Skin of body (tissue), 2 donors: ENCODE measurements around the gene MSRB1. TPM values are rescaled to one million over a fixed set of nuclear protein-coding genes. Genes with fewer than 3 reads are reported as not detected.
A peak's percentile ranks its signal among the peaks of the same experiment; 100 is the strongest.
"Not testable (repeated sequence)": the region's sequence is repeated elsewhere in the genome, so short reads cannot be mapped to it uniquely, and the experiment has no call there.

ENCODE experiments used
- DNase-seq: peaks from one replicate; lab custom pipeline; 2025; lab: John Stamatoyannopoulos, UW
- total RNA-seq: library from RNA; depleted of rRNA; stranded (reverse); fragments of >200 nt; gene quantifications from one replicate; pipeline ENCODE4 v1.2.3, GENCODE V29; 2014

Gene MSRB1
- total RNA-seq, 1 donor from 2014 or later, result 9.2 TPM

DNA sequence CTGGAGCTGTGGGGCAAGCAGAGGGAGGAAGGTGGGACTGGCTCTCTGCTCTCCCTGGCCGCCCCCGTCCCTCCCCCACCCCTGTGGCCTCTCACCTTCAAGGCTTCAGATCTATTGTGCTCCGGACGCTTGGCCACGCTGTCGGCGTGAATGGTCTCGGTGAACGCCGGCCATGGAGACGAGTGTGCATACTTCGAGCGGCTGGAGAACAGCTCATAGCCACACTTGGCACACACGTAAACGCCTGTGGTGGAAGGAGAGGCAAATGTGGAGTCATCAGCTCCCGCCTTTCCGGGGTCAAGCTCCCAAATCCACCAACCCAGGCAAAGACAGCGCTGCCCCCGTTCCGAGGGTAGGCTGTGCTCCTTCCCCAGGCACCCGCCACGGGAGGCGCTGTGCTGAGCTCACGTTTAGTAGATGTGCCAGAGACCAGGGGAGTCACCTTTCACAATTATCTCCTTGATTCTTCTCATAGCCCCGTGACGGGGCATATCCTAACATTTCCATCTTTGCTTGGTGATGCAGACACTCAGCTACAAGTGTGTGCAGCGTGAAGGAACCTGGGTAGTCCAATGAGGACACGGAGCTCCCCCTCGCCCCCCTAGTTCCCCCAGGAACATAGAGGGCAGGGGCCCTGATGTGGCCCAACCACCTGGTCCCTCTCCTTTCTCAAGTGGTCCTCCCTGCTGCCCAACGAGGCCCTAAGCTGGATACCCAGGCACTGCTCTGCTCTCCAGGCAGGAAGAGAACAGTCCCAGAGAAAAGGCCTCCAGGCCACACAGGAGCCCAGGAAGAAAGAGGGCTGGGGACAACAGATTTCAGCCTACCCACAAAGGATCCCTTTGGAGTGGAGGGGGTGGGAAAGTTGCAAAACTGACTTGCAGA is 1.6 kb downstream of the MSRB1 start:
- DNase-seq, result no peak

DNA sequence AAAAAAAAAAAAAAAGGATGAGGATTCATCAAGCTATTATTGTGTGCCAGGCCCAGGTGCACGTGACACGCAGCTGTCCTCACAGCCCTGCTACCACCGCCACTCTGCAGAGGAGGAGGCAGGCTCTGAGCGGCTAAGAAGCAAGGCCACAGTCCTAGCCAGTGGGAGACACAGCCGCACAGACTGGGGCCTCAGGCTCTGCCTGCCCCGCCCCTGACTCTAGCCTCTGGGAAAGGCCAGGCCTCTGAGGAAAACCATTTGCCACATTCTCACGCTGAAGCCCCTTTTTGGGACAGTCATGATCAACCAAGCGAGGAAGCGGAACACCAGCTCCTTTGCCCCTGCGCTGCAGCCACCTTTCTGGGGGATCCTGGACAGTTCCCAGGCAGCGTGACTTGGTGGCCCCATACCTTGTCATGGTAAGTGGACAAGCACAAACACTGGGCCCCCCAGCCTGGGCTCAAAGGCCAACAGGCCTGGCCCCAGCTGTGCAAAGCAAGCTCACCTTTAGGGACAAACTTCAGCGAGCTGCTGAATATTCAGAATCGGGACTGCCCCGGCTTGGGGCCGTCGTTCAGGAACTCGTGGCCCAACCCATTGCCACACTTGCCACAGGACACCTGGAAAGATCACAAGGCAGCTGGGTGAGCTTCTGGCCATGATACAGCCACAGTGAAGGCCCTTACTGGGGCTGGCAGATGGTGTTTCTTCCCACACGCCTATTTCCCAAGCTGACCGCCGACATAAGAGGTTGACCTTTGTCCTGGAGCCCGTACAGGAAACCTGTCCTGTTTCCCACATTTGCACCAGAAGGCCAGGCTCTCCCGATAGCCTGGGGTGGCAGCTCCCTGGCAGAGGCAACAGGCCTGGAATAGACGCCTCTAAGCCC is 2.5 kb downstream of the MSRB1 start:
- no peak for DNase-seq

- not testable (repeated sequence) for DNase-seq
Measured at GRCh38 chr16:1939833-1940232, 3.2 kb downstream of the MSRB1 start.

DNA sequence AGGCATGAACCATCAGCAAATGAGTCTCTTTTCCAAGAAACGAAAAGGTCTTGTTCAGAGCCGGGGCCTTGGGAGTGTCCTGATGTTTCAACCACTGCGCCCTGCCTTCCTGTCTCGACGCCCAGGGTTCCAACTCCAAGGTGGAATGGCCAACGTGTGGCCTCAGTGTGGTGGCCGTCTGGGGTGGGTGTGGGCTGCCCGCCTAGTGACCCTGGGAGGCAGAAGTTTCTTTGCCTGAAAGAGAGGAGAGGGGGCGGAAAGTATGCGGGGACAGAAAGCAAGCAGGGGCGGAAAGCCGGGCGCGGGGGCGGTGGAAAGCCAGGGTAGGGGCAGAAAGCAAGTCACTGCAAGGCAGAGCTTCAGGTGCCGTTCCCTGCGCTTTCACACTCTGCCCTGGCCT is 4.1 kb downstream of the MSRB1 start:
- no peak for DNase-seq

GRCh38 chr16:1938316-1938715 is 4.7 kb downstream of the MSRB1 start:
- no peak for DNase-seq

GRCh38 chr16:1936945-1937479 is 6.0 kb downstream of the MSRB1 start:
- no peak for DNase-seq

- DNase-seq, result no peak
Measured at GRCh38 chr16:1933097-1933661, 9.8 kb downstream of the MSRB1 start.

DNA sequence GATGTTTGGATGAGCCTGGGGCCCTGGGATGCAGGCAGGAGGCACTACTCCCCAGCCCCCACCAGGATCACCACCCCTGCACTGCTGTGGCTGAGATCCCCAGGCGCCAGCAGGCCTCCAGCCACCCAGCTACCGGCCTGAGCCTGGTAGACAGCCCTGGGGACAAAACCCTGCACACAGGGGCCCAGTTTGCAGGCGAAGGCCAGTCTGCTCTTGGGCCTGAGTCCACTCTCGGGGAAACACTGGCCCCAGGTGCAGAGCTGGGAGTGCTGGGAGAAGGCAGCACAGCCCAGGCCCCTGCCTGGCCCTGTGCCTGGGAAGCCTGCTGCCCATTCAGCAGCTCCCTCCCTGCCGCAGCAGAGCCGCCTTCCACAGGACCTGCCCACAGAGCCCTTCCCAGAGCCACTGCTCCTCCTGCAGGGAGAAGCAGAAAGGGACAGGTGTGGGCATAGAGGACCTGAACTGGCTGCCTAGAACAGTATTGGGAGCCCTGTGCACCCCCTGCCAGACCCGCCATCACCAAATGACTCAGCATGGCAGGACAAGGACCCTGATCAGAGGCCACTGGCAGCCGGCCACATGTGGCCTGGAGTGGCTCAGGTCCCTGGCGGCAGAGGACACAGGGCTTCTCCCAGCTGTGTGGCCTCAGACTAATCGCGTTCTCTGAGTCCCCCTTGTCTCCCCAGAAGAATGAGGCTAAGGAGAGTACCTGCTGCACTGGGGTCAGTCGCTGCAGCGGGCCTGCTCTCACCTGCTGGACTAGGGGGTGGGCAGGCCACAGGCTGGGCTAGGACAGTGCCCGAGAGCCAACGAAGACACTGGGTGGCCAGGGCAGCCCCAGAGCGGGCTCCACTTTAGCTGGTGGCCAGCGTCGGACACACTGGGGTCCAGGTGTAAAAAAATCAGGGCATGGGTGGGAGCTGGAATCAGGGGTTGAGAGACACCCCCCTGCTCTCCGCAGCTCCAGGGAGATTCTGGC is 10.7 kb downstream of the MSRB1 start:
- no peak for DNase-seq

- DNase-seq, result no peak
Measured at GRCh38 chr16:1930338-1930720, 12.7 kb downstream of the MSRB1 start.

DNA sequence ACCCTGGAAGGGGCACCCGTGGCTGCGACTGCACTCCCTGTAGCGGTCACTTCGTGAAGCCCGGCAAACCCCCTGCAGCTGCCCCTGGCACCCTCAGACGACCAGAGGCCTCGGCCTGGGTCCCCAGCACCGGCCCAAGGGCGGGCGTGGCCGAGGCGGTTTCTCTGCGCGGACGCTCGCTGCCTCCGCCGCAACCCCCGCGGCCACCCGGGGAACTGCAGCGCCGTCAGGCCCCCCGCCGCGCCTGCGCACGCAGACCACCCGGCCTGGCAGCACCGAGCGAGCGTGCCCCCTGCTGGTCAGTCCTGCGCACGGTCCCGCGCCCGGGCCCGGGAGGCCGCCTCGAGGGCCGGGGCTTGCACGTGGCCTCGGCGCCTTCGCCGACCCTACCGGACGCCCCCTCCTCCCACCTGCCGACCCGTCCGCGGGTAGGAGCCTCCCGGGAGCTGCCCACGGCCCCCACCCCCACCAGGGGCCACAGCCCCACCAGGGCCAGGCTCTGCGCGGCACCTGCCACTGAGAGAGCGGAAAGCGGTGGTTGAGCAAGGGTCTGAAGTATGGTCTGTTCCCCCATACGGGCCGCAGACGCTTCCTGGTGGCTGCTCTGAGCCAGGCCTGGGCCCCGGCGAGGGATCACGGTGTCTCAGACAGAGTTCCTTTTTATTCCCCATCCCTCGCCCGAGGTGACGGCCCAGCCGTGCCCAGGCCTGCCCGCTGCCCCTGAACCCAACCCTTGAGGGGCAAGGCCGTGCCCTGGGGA is 13.2 kb downstream of the MSRB1 start:
- DNase-seq, result peak; percentile 88

DNA sequence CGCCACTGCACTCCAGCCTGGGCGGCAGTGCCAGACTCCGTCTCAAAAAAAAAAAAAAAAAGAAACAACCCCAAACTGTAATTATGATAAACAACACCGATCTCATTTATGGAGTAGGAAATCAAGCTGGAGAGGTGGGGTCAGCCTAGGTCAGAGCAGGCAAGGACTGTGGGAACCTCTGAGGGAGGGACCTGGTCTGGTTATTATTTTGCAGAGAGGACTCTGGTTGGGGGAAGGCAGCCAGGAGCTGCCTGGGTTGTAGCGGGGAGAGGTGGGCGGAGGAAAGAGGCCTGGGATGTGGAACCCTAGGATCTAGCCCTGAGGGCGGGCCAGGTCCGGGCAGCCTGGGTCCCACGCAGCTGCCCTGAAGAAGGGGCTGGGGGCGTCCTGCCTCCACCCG is 13.9 kb downstream of the MSRB1 start:
- DNase-seq, result no peak

GRCh38 chr16:1926271-1926670 is 16.7 kb downstream of the MSRB1 start:
- DNase-seq, result no peak

DNA sequence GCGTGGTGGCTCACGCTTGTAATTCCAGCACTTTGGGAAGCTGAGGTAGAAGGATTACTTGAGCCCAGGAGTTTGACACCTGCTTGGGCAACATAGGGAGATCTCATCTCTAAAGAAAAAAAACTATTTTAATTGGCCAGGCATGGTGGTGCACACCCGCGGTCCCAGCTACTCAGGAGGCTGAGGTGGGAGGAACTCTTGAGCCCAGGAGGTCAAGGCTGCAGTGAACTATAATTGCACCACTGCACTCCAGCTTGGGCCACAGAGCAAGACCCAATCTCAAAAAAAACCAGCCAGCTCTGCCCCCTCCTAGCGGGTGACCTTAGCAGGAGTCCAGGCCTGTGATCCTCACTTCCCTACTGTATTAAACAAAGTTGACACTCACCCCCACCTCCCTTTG is 18.9 kb downstream of the MSRB1 start:
- no peak for DNase-seq

GRCh38 chr16:1923299-1924034 is 19.5 kb downstream of the MSRB1 start:
- DNase-seq, result peak; percentile 74

DNA sequence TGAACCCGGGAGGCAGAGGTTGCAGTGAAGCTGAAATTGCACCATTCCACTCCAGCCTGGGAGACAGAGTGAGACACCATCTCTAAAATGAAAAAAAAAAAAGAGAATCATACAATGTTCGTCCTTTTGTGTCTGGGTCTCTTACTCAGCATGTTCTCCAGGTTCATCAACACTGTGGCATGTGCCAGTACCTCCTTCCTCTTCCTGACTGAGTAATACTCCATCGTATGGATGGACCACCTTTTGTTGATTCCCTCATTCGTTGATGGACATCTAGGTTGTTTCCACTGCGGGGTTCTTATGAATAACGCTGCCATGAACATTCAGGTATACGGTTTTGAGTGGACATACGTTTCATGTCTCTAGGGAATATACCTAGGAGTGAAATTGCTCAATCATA is 20.6 kb downstream of the MSRB1 start:
- no peak for DNase-seq

DNA sequence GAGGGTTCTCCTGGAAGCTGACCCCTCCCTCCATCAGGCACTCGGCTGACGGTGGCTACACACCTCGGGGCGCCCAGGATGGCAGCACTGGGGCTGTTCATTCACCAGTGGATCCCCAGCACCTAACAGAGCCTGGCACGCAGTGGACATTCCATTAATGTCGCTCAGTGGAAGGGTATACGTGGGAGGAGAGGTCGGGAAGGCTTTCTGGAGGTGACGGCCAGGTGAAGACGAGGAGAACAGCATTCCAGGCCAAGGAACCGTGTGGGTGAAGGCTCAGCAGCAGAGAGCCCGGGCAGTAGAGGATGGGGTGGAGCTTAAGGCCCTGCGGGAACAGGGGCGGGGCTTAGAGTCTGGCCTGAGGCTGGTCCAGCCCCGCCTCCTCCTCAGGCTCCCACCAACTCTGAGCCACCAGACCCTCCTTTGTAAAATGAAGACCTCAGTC is 22.2 kb downstream of the MSRB1 start:
- no peak for DNase-seq

DNA sequence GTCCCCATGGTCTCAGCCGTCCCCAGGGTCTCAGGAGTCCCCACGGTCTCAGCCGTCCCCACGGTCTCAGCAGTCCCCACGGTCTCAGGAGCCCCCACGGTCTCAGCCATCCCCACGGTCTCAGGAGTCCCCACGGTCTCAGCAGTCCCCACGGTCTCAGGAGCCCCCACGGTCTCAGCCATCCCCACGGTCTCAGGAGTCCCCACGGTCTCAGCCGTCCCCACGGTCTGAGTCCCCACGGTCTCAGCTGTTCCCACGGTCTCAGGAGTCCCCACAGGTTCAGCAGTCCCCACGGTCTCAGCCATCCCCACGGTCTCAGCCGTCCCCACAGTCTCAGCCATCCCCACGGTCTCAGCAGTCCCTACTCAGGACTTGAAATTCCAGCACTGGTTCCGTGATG is 22.9 kb downstream of the MSRB1 start:
- DNase-seq, result not testable (repeated sequence)

DNA sequence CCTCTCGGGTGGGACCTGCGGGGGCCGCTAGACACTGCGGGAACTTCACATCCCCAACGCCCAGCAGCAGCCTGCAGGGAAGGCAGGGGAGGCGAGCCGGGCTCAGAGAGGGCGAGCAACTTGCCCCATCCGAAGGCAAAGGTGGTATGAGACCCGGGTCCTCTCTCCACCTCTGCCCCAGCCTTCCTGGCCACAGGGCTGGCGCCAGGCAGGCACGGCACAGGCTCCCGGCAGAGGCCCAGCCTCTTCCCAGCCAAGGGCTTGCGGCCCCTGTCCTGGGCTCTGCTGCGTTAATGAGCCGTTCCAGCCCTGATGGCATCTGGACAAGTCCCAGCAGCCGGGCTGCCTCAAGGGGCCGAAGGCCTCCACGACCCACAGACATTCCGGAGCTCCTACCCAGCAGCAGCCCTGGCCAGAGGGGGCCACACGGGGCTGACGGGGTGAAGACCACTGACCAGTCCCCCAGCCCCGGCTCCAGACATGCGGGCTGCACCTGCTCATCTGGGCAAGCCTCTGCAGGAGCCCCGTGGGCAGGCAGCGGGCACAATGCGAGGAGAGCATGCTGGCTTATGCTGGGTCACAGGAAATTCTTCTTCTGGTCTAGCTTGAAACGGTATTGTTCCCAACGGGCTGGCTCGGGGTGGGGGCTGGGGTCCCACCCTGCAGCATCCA is 23.5 kb downstream of the MSRB1 start:
- no peak for DNase-seq
